B cell (primary cell): ENCODE data around the gene KIN.

Experiments used
- CTCF ChIP-seq: fragments of 200-600 bp; IDR thresholded peaks from one replicate; pipeline ENCODE4 v1.8.0; 2022; ENCODE audit warnings: antibody characterized with exemption, mild to moderate bottlenecking
- EZH2 ChIP-seq: IDR thresholded peaks from 2 replicates; pipeline ENCODE4 v1.6.1; 2012; ENCODE audit warnings: borderline replicate concordance, low read depth, mild to moderate bottlenecking, moderate library complexity, low read length; ENCODE audit not compliant: insufficient read depth, poor library complexity, severe bottlenecking

- no peak for TF ChIP-seq CTCF
- TF ChIP-seq EZH2, result no peak
These were observed 41.6 kb upstream of the KIN start for GRCh38 chr10:7829289-7829834.
